ENCODE measurements around the gene COG4. TPM values are rescaled to one million over a fixed set of nuclear protein-coding genes. Genes with fewer than 3 reads are reported as not detected.

Gene COG4
- total RNA-seq, 1 experiment from 2014 or later, result 54.2 TPM

GRCh38 chr16:70529051-70529777 lies 5.9 kb upstream of the COG4 start:
- Histone ChIP-seq H3K36me3 (ENCODE audit: control insufficient read depth in 1 of 2, insufficient read depth in 2 of 2, low read length in 2 of 2) (peaks cover 56 to 66% of the 10 kb centered on the region in 2 experiments), H4K20me1 (ENCODE audit: insufficient read depth) (peaks cover 42% of the 10 kb centered on the region; the same call in 1 of the 2 replicates), H3K27ac (ENCODE audit: low read depth, low read length) (no peak overlapping the region), H3K9ac (ENCODE audit: low read length) (no peak overlapping the region), H3K9me3 (ENCODE audit: control insufficient read depth in 1 of 2, insufficient read depth in 1 of 2, low read depth in 1 of 2, low read length in 2 of 2) (no peaks in the 10 kb centered on the region), H3K4me2 (ENCODE audit: low read length) (no peak overlapping the region), H2AFZ (ENCODE audit: low read depth, low read length, poor library complexity, severe bottlenecking) (no peak overlapping the region), H3K79me2 (ENCODE audit: insufficient read depth, low read length) (peaks cover 100% of the 10 kb centered on the region), H3K4me3 (replicated peaks in 1 of 2; ENCODE audit: low read depth in 1 of 2, low read length in 2 of 2) (no peak overlapping the region), H3K27me3 (ENCODE audit: insufficient read depth, low read length) (no peaks in the 10 kb centered on the region), H3K9me2 (ENCODE audit: insufficient read depth) (no peaks in the 10 kb centered on the region), H3K4me1 (ENCODE audit: control insufficient read depth in 1 of 2, insufficient read depth in 2 of 2, low read length in 2 of 2) (peaks cover 2 to 8% of the 10 kb centered on the region in 2 experiments; a peak in 2 of 4 replicates)
- ChIA-PET RAD21 (ENCODE audit: low non-redundant PET in 1 of 2, low total read pairs in 2 of 2, uncharacterized antibody in 2 of 2, unreplicated experiment in 2 of 2) (no interaction called here), CTCF (interaction anchor here (1.4 kb wide), 1 partner anchor 242 kb away, joined by 3 read pairs; no protein-coding TSS in a partner anchor), POLR2A (no interaction called here)
- ATAC-seq (0 out of 2 replicates have a peak, but pooled peaks have one; percentile 59), DNase-seq (ENCODE audit: low read depth, low spot score) (peak; percentile 15)
- BruUV-seq (replicated peaks), result no TSS peak
- TF ChIP-seq ZFX (IDR thresholded peaks at IDR 0.05) (no peak), SP1 (IDR thresholded peaks at IDR 0.05; ENCODE audit: low read depth) (no peak), EZH2 (IDR thresholded peaks at IDR 0.05) (no peak), ELF1 (IDR thresholded peaks at IDR 0.05; ENCODE audit: borderline replicate concordance, low read depth) (no peak), RAD21 (IDR thresholded peaks at IDR 0.05; ENCODE audit: low read depth) (peak; percentile 47)
- TF ChIP-seq, protein P1, sequence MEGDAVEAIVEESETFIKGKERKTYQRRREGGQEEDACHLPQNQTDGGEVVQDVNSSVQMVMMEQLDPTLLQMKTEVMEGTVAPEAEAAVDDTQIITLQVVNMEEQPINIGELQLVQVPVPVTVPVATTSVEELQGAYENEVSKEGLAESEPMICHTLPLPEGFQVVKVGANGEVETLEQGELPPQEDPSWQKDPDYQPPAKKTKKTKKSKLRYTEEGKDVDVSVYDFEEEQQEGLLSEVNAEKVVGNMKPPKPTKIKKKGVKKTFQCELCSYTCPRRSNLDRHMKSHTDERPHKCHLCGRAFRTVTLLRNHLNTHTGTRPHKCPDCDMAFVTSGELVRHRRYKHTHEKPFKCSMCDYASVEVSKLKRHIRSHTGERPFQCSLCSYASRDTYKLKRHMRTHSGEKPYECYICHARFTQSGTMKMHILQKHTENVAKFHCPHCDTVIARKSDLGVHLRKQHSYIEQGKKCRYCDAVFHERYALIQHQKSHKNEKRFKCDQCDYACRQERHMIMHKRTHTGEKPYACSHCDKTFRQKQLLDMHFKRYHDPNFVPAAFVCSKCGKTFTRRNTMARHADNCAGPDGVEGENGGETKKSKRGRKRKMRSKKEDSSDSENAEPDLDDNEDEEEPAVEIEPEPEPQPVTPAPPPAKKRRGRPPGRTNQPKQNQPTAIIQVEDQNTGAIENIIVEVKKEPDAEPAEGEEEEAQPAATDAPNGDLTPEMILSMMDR (IDR thresholded peaks at IDR 0.05 in 2 of 3, conservative IDR thresholded peaks at IDR 0.05 in 1 of 3; ENCODE audit: borderline replicate concordance in 1 of 3, insufficient read depth in 1 of 3, low read depth in 2 of 3, low read length in 2 of 3), result peak; percentile 32 to 62 (median 46); a peak in 5 of 6 replicates
- intact Hi-C loops (cut with micrococcal nuclease), result loop anchor here (10.0 kb wide), 1 partner anchor 126 kb away; no protein-coding TSS in a partner anchor
